Activated T-helper 2 cell treated with anti-CD3 and anti-CD28 coated beads, Interferon-gamma antibody, Interleukin-2, Interleukin-4, amounts not matched to agents 10 μg/mL and 5 μg/mL and 100 μg/mL, durations not matched to agents 14 hours and 24 hours and 36 hours (primary cell): ENCODE measurements around the gene MASP1. TPM values are rescaled to one million over a fixed set of nuclear protein-coding genes. Genes with fewer than 3 reads are reported as not detected.
"Not testable (repeated sequence)": the region's sequence is repeated elsewhere in the genome, so short reads cannot be mapped to it uniquely, and the experiment has no call there.

Source experiments
- DNase-seq: peaks from one replicate; pipeline ENCODE4 v3.0.0; 2021; ENCODE audit warnings: low spot score
- H3K27ac Mint-ChIP-seq: one replicate; pipeline ENCODE4 v1.8.0; 2021; ENCODE audit warnings: mixed read lengths
- H3K27me3 Mint-ChIP-seq: one replicate; pipeline ENCODE4 v1.8.0; 2021; ENCODE audit warnings: low read depth, mixed read lengths
- H3K36me3 Mint-ChIP-seq: one replicate; pipeline ENCODE4 v1.8.0; 2021; ENCODE audit warnings: low read depth, mixed read lengths
- H3K4me1 Mint-ChIP-seq: one replicate; pipeline ENCODE4 v1.8.0; 2021; ENCODE audit warnings: low read depth, mixed read lengths
- H3K4me3 Mint-ChIP-seq: one replicate; pipeline ENCODE4 v1.8.0; 2021; ENCODE audit warnings: low read depth, mild to moderate bottlenecking, moderate library complexity, mixed read lengths
- H3K9me3 Mint-ChIP-seq: one replicate; pipeline ENCODE4 v1.8.0; 2021; ENCODE audit warnings: mixed read lengths
- intact Hi-C: fragments of 100-400 bp; cut with micrococcal nuclease; formaldehyde crosslinking; loops from one replicate; pipeline ENCODE4 v1.15.1; 2023
- total RNA-seq: library from RNA; stranded (reverse); gene quantifications from 2 replicates; pipeline ENCODE4 v1.2.3, GENCODE V29; 2022

Gene MASP1
- total RNA-seq, 1 donor from 2014 or later = not detected

DNA sequence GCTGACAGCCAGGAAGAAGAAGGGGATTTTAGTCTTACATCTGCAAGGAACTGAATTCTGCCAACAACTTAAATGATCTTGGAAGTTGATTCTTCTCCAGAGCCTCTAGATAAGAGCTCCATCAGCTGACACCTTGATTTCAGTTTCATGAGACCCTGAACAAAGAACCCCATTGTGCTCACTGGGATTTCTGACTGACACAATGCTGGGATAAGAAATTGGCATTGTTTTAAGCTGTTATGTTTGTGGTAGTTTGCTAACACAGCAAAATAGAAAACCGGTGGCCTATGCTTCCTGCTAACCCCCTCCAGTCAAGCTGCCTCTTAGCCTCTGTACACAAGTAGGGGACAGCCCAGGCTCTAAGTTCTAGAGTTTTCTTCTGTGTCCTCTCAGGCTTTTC, 36.2 kb downstream of the MASP1 start:
- DNase-seq = no peak
- Mint-ChIP-seq H3K9me3 (no peaks in the 10 kb centered on the region), H3K27ac (no peak overlapping the region), H3K4me3 (no peak overlapping the region), H3K27me3 (peaks cover 31% of the 10 kb centered on the region), H3K4me1 (no peaks in the 10 kb centered on the region), H3K36me3 (no peaks in the 10 kb centered on the region)
- intact Hi-C loops = no loop called here

DNA sequence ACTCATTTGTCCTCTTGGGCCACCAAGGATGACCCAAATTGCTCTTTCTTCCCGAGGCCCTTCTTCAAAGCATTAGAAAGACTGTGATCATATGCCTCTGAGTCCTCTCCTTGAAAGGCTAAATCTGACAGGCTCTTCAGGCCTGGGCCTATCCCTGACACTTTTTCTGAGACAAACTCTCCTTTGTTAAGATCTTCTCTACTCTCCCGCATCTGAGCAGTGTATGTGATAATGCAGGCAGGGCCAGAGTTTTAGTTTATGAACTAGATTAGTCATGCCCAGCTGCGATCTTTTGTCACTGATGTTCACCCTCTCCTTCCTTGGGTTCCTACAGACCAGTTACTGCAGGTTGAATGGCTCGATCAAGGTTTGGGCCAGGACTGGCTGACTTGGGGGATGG, 39.2 kb downstream of the MASP1 start:
- no peaks in the 10 kb centered on the region for H3K9me3 Mint-ChIP-seq
- H3K36me3 Mint-ChIP-seq = no peaks in the 10 kb centered on the region
- no peak for DNase-seq
- peaks cover 27% of the 10 kb centered on the region for H3K27me3 Mint-ChIP-seq
- intact Hi-C loops = no loop called here
- H3K4me3 Mint-ChIP-seq = no peak overlapping the region
- H3K27ac Mint-ChIP-seq = no peak overlapping the region
- H3K4me1 Mint-ChIP-seq = peaks cover 2% of the 10 kb centered on the region

DNA sequence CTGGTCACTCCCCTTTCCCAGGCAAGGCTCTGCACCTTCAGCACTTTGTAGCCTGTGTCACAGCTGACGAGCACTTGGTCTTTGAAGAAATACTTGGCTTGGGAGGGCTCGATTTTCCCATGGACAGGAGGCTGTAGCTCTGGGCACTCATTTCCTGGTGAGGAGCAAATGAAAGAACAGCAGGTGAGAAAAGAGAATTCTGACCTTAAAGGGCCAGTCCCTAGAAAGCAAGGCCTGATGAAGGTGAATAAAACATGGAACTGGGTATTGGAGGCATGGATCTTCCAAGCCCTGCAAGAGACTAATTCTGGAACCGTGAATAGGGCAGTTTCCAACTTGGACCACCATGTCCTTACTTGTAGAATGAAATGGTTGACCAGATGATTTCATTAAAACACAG, 39.9 kb downstream of the MASP1 start:
- DNase-seq = no peak
- H3K36me3 Mint-ChIP-seq = no peaks in the 10 kb centered on the region
- peaks cover 4% of the 10 kb centered on the region for H3K4me1 Mint-ChIP-seq
- no peak overlapping the region for H3K4me3 Mint-ChIP-seq
- H3K27ac Mint-ChIP-seq = no peak overlapping the region
- intact Hi-C loops = no loop called here
- no peaks in the 10 kb centered on the region for H3K9me3 Mint-ChIP-seq
- peaks cover 27% of the 10 kb centered on the region for H3K27me3 Mint-ChIP-seq

DNA sequence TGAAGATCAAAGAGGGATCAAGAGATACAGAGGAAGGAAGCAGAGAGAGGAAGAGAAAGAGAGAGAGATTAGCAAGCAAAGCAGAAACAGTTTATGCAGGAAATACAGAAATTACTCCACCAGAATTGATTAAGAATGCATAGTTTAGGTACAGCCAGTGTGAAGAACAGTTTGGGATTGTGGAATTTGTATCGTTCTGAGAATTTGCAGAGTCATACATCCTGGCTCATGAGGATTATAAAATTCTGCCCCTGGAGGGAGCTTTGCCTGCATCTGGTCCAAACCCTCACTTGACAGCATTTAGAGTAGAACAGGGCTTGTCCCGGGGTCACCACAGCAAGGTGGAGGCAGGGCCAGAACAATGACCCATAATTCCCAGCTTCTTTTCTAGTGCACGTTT, 44.1 kb downstream of the MASP1 start:
- no peak overlapping the region for H3K4me3 Mint-ChIP-seq
- DNase-seq = no peak
- no peak overlapping the region for H3K27ac Mint-ChIP-seq
- peaks cover 26% of the 10 kb centered on the region for H3K27me3 Mint-ChIP-seq
- peaks cover 4% of the 10 kb centered on the region for H3K4me1 Mint-ChIP-seq
- H3K9me3 Mint-ChIP-seq = no peaks in the 10 kb centered on the region
- intact Hi-C loops = no loop called here
- H3K36me3 Mint-ChIP-seq = no peaks in the 10 kb centered on the region

DNA sequence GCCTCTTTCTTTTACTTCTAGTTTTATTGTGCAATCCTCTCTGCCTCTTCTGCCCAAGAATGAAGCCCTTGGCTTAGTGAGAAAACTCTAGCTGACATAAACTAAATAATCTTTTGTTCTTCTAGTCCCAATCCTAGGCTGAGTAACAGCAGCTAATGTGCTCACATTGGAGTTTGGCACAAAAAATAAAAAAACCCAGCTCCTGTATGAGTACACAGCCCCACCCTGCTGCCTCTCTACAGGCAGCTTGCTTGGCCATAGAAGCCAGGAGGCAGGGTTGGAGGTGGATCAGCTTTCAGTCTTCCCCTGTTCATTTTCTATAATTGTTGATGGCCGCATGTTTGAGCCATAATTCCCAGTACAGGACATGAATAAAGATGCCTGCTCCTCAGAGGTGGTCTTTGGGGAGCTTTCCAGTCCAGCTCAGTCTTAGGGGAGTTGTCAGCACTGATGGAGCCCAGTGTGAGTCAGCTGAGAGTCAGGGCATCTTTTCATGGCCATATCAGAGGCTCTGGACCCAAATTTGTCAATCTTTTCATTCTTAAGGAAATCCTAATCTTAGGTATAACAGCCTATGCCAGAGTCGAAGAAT, 47.5 kb downstream of the MASP1 start:
- H3K27me3 Mint-ChIP-seq = peaks cover 28% of the 10 kb centered on the region
- H3K9me3 Mint-ChIP-seq = no peaks in the 10 kb centered on the region
- no peaks in the 10 kb centered on the region for H3K36me3 Mint-ChIP-seq
- H3K27ac Mint-ChIP-seq = no peak overlapping the region
- no peak overlapping the region for H3K4me3 Mint-ChIP-seq
- no peak for DNase-seq
- intact Hi-C loops = no loop called here
- peaks cover 4% of the 10 kb centered on the region for H3K4me1 Mint-ChIP-seq

DNA sequence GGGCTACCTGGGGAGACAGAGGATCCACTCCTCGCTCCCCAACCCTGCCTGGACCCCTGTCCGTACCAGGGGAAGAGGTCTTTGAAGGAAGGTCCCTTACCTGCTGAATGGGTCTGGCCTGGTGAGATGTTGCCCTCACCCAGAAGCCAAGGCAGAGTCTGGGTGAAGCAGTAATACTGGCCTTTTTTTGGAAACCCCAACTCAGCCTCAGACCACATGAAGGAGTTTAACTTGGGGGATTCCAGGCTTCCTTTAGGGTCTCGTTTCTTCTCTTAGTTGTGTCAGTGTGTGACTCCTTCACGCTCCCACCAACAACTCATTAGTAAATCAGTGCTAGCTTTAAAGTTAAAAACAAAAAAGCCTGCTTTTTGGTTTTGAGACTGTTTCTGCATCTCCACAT, 48.6 kb downstream of the MASP1 start:
- Mint-ChIP-seq H3K36me3 (no peaks in the 10 kb centered on the region), H3K4me3 (no peak overlapping the region), H3K27ac (no peak overlapping the region), H3K9me3 (no peaks in the 10 kb centered on the region), H3K4me1 (peaks cover 4% of the 10 kb centered on the region), H3K27me3 (peaks cover 23% of the 10 kb centered on the region)
- no peak for DNase-seq
- intact Hi-C loops = no loop called here

DNA sequence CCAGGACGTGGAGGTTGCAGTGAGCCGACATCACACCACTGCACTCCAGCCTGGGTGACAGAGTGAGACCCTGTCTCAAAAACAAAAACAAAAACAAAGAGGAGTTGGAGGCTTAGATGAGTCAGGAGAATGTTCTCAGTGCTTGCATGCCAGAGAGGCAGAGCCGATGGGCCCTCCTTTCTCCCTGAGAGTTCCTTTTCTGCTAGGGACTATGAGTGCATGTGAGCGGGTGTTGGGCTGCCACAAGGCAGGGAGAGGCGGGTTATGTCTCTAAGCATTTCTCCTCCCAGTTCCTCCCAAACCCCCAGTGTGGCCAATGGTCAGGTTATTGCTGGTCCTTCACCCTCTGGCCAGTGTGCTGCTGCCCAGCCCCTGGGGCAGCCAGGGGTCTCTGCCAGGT, 49.1 kb downstream of the MASP1 start:
- no peak overlapping the region for H3K27ac Mint-ChIP-seq

DNA sequence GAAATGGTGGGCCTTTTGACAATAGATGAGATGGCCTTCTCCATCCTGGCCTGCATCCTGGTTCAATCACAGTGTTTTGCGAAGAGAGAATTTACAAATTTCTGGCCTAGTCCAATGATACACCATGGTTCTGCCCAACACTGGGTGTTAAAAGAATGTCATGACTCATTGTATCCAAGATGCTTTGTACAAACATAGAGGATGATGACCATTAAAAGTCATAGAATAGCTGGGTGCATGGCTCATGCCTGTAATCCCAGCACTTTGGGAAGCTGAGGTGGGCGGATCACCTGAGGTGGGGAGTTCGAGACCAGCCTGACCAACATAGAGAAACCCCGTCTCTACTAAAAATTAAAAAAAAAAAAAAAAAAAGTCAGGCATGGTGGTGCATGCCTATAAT, 52.7 kb downstream of the MASP1 start:
- H3K36me3 Mint-ChIP-seq, intact Hi-C loops, H3K27ac Mint-ChIP-seq, H3K27me3 Mint-ChIP-seq, H3K9me3 Mint-ChIP-seq, H3K4me1 Mint-ChIP-seq, DNase-seq, H3K4me3 Mint-ChIP-seq: not testable (repeated sequence)

More for the DNA sequence above, 49.1 kb downstream of the MASP1 start:
- Mint-ChIP-seq H3K9me3 (no peaks in the 10 kb centered on the region), H3K27me3 (peaks cover 23% of the 10 kb centered on the region), H3K36me3 (no peaks in the 10 kb centered on the region), H3K4me1 (peaks cover 3% of the 10 kb centered on the region), H3K4me3 (no peak overlapping the region)
- intact Hi-C loops = no loop called here
- no peak for DNase-seq

DNA sequence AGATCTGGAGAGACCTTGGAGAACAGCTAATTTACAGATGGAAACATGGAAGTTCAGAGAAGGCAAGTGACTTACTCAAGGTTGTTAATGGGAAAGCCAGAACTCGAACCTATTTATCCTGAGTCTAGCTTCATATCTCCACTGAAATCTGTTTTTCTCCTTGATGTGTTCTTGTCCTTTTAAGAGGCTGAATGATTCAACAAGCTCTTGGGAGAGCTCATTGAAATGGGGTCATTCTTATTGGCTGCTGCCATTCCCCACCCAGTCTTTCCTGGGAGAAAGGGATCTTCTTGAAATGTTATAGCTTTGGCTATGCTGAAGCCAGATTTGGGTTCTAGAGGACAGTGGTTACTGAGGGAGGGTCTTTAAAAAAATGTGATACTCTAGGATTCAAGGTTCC, 53.3 kb downstream of the MASP1 start:
- Mint-ChIP-seq H3K36me3 (no peaks in the 10 kb centered on the region), H3K9me3 (no peaks in the 10 kb centered on the region), H3K27ac (no peak overlapping the region), H3K4me3 (no peak overlapping the region), H3K27me3 (peaks cover 7% of the 10 kb centered on the region), H3K4me1 (no peaks in the 10 kb centered on the region)
- intact Hi-C loops = no loop called here
- DNase-seq = no peak

DNA sequence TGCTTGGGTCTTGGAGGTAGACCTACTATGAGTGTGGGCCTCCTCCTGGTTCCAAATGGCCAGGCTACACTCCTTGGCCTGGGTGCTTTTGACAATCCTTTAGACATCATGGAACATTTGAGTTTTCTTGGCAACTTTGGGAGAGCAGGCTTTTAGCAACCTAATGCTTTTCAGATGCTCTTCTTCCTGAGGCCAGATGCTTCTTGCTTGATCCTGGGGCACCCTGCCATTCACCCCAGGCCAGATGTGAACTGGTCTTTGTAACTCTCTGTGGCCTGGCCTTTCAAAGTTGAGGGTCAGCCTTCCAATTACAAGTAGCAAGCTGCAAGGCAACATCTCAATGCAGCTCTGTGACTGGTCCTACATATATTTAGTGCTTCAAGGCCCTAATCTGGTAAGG, 53.8 kb downstream of the MASP1 start:
- Mint-ChIP-seq H3K27ac (no peak overlapping the region), H3K36me3 (no peaks in the 10 kb centered on the region), H3K4me3 (no peak overlapping the region), H3K4me1 (no peaks in the 10 kb centered on the region), H3K9me3 (no peaks in the 10 kb centered on the region), H3K27me3 (peaks cover 7% of the 10 kb centered on the region)
- no peak for DNase-seq
- intact Hi-C loops = no loop called here

DNA sequence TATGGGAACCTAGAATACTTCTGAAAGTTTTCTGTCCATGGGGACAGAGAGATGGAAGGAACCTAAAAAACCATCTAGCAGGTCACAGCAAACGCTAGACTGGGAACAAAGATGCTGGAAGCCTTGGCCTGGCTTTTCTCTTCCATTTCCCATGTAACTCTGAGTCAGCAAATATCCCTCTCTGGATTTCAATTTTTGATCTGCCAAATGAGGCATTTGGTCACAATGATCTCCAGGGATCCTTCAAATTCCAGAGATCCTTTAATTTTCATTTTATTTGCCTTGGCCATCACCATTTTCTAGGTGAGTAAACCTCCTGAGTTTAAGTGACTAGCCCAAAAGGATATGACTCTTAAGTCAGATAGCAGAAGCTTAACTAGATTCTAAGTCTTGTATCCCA, 54.6 kb downstream of the MASP1 start:
- Mint-ChIP-seq H3K4me1 (no peaks in the 10 kb centered on the region), H3K4me3 (no peak overlapping the region), H3K36me3 (no peaks in the 10 kb centered on the region), H3K27me3 (peaks cover 7% of the 10 kb centered on the region), H3K9me3 (no peaks in the 10 kb centered on the region), H3K27ac (no peak overlapping the region)
- intact Hi-C loops = no loop called here
- DNase-seq = no peak

DNA sequence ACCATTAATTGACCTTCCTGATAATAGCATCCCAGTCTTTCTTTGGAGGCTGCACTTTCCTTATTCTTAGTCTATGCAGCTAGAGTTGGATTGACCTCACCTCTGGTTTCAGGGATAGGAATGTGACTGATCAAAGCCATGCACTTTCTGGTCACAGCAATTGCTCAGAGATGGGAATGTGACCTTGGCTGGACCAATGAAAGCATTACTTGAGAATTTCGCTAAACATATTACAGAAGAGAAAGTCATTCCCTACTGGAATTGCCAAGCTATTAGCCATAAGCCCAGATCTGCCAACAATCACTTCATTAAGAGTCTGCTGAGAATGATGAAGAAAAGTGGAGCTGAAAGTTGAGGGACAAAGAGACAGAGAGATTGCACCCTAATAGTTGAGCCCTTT, 61.5 kb downstream of the MASP1 start:
- DNase-seq = no peak
- no peak overlapping the region for H3K27ac Mint-ChIP-seq

DNA sequence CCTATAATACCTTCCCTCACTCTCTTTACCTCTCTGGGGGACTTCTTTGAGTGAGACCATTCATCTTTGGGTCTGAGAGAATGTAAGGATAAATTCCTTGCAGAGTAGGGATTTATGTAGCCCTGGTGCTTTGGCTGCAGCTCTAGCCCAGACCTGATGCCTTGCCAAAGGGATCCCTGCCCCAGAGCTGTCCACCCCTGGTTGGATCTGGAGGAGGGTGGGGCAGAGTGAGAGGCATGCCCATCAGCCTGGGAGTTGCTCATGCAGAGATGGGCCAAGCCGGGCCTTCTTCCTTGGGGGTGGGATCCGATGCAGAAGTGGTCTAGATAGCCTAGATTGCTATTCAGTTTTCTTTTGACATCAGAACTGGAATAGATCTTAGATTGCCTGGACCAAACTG, 62.8 kb downstream of the MASP1 start:
- intact Hi-C loops = no loop called here
- H3K36me3 Mint-ChIP-seq = no peaks in the 10 kb centered on the region
- DNase-seq = no peak
- H3K4me1 Mint-ChIP-seq = no peaks in the 10 kb centered on the region
- no peak overlapping the region for H3K27ac Mint-ChIP-seq
- no peak overlapping the region for H3K4me3 Mint-ChIP-seq
- peaks cover 18% of the 10 kb centered on the region for H3K27me3 Mint-ChIP-seq
- H3K9me3 Mint-ChIP-seq = no peaks in the 10 kb centered on the region

More for the DNA sequence above, 61.5 kb downstream of the MASP1 start:
- intact Hi-C loops = no loop called here
- peaks cover 18% of the 10 kb centered on the region for H3K27me3 Mint-ChIP-seq
- H3K36me3 Mint-ChIP-seq = no peaks in the 10 kb centered on the region
- H3K4me1 Mint-ChIP-seq = no peaks in the 10 kb centered on the region
- no peak overlapping the region for H3K4me3 Mint-ChIP-seq
- H3K9me3 Mint-ChIP-seq = no peaks in the 10 kb centered on the region

DNA sequence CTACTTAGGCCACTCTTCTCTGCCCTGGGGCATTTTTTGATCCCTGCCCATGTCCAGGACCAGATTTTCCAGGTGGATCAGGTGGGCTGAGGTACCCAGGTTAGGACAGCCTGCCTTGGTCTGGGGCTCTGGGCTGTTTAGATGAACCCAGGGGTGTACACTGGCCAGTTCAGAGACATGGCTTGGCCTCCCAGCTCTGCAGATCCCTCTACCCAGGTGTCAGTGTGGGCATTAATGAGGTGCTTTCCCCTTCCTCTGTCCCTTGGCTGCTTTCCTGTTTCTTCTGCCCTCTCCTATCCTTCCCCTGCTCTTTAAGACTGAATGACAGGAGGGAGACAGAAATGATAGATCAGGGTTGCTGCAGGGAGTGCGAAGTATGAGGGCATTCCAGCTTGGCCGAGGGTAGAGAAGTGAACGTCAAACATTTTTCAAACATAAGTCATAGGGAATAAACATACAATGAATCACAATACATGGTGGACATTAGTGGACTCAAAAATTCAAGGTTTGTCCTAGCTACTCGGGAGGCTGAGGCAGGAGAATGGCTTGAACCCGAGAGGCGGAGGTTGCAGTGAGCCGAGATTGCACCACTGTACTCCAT, 63.8 kb downstream of the MASP1 start:
- Mint-ChIP-seq H3K27ac (no peak overlapping the region), H3K36me3 (no peaks in the 10 kb centered on the region), H3K9me3 (no peaks in the 10 kb centered on the region), H3K27me3 (peaks cover 18% of the 10 kb centered on the region), H3K4me3 (no peak overlapping the region), H3K4me1 (no peaks in the 10 kb centered on the region)
- DNase-seq = no peak
- intact Hi-C loops = no loop called here
